ENCODE data around the gene KIF2C. TPM values are rescaled to one million over a fixed set of nuclear protein-coding genes. Genes with fewer than 3 reads are reported as not detected.

KIF2C gene
- total RNA-seq, 1 donor from 2014 or later: 68.7 TPM

GRCh38 chr1:44707112-44707881 lies 32.3 kb upstream of the KIF2C start:
- Mint-ChIP-seq H3K27me3 (ENCODE audit: insufficient read depth) (peaks cover 10% of the 10 kb centered on the region), H3K4me1 (ENCODE audit: low read depth) (peaks cover 15% of the 10 kb centered on the region), H3K9me3 (no peaks in the 10 kb centered on the region), H3K27ac (no peak overlapping the region), H3K36me3 (ENCODE audit: low read depth) (no peaks in the 10 kb centered on the region), H3K4me3 (no peak overlapping the region)
- intact Hi-C loops (cut with micrococcal nuclease): no loop called here
- no peak for DNase-seq (ENCODE audit: low spot score)

- no peaks in the 10 kb centered on the region for H3K36me3 Mint-ChIP-seq (ENCODE audit: low read depth)
- intact Hi-C loops (cut with micrococcal nuclease): loop anchor here (1.0 kb wide), 2 partner anchors 13 to 22 kb away; no protein-coding TSS in a partner anchor
- no peaks in the 10 kb centered on the region for H3K9me3 Mint-ChIP-seq
- H3K4me3 Mint-ChIP-seq: peak overlapping the region; percentile 55
- H3K27me3 Mint-ChIP-seq (ENCODE audit: insufficient read depth): peaks cover 10% of the 10 kb centered on the region
- peak overlapping the region; percentile 27 for H3K27ac Mint-ChIP-seq
- H3K4me1 Mint-ChIP-seq (ENCODE audit: low read depth): peaks cover 15% of the 10 kb centered on the region
- DNase-seq (ENCODE audit: low spot score): no peak
These were observed 31.4 kb upstream of the KIF2C start for GRCh38 chr1:44707959-44708831.

- intact Hi-C loops (cut with micrococcal nuclease): no loop called here
- Mint-ChIP-seq H3K9me3 (no peaks in the 10 kb centered on the region), H3K36me3 (ENCODE audit: low read depth) (no peaks in the 10 kb centered on the region), H3K27ac (no peak overlapping the region), H3K27me3 (ENCODE audit: insufficient read depth) (peaks cover 10% of the 10 kb centered on the region), H3K4me1 (ENCODE audit: low read depth) (peaks cover 40% of the 10 kb centered on the region), H3K4me3 (no peak overlapping the region)
- no peak for DNase-seq (ENCODE audit: low spot score)
These were observed 26.3 kb upstream of the KIF2C start for GRCh38 chr1:44713321-44713781.

GRCh38 chr1:44714532-44714931 lies 25.1 kb upstream of the KIF2C start:
- H3K36me3 Mint-ChIP-seq (ENCODE audit: low read depth): no peaks in the 10 kb centered on the region
- intact Hi-C loops (cut with micrococcal nuclease): loop anchor here (2.0 kb wide), 3 partner anchors 16 to 84 kb away; partner anchors contain the start of genes KIF2C and RNU5D-1
- peak overlapping the region; percentile 35 for H3K27ac Mint-ChIP-seq
- no peak overlapping the region for H3K4me3 Mint-ChIP-seq
- H3K27me3 Mint-ChIP-seq (ENCODE audit: insufficient read depth): peaks cover 10% of the 10 kb centered on the region
- H3K9me3 Mint-ChIP-seq: no peaks in the 10 kb centered on the region
- H3K4me1 Mint-ChIP-seq (ENCODE audit: low read depth): peaks cover 41% of the 10 kb centered on the region
- DNase-seq (ENCODE audit: low spot score): no peak

GRCh38 chr1:44714944-44715571 lies 24.6 kb upstream of the KIF2C start:
- peak; percentile 63 for DNase-seq (ENCODE audit: low spot score)
- no peaks in the 10 kb centered on the region for H3K9me3 Mint-ChIP-seq
- H3K36me3 Mint-ChIP-seq (ENCODE audit: low read depth): no peaks in the 10 kb centered on the region
- peak overlapping the region; percentile 35 for H3K27ac Mint-ChIP-seq
- peaks cover 44% of the 10 kb centered on the region for H3K4me1 Mint-ChIP-seq (ENCODE audit: low read depth)
- peaks cover 8% of the 10 kb centered on the region for H3K27me3 Mint-ChIP-seq (ENCODE audit: insufficient read depth)
- peak overlapping the region; percentile 52 for H3K4me3 Mint-ChIP-seq
- intact Hi-C loops (cut with micrococcal nuclease): loop anchor here (2.0 kb wide), 3 partner anchors 16 to 84 kb away; partner anchors contain the start of genes KIF2C and RNU5D-1

- Mint-ChIP-seq H3K4me3 (no peak overlapping the region), H3K27ac (peak overlapping the region; percentile 6), H3K27me3 (ENCODE audit: insufficient read depth) (no peaks in the 10 kb centered on the region), H3K4me1 (ENCODE audit: low read depth) (peaks cover 65% of the 10 kb centered on the region), H3K9me3 (no peaks in the 10 kb centered on the region), H3K36me3 (ENCODE audit: low read depth) (no peaks in the 10 kb centered on the region)
- DNase-seq (ENCODE audit: low spot score): no peak
- intact Hi-C loops (cut with micrococcal nuclease): no loop called here
These were observed 22.5 kb upstream of the KIF2C start for GRCh38 chr1:44717156-44717555.

GRCh38 chr1:44717653-44718052 lies 22.0 kb upstream of the KIF2C start:
- H3K9me3 Mint-ChIP-seq: no peaks in the 10 kb centered on the region
- intact Hi-C loops (cut with micrococcal nuclease): no loop called here
- no peaks in the 10 kb centered on the region for H3K36me3 Mint-ChIP-seq (ENCODE audit: low read depth)
- no peak overlapping the region for H3K4me3 Mint-ChIP-seq
- DNase-seq (ENCODE audit: low spot score): no peak
- no peaks in the 10 kb centered on the region for H3K27me3 Mint-ChIP-seq (ENCODE audit: insufficient read depth)
- peaks cover 66% of the 10 kb centered on the region for H3K4me1 Mint-ChIP-seq (ENCODE audit: low read depth)
- no peak overlapping the region for H3K27ac Mint-ChIP-seq

- Mint-ChIP-seq H3K36me3 (ENCODE audit: low read depth) (peaks cover 1% of the 10 kb centered on the region), H3K27me3 (ENCODE audit: insufficient read depth) (no peaks in the 10 kb centered on the region), H3K27ac (no peak overlapping the region), H3K4me1 (ENCODE audit: low read depth) (peaks cover 69% of the 10 kb centered on the region), H3K9me3 (no peaks in the 10 kb centered on the region), H3K4me3 (no peak overlapping the region)
- intact Hi-C loops (cut with micrococcal nuclease): no loop called here
- DNase-seq (ENCODE audit: low spot score): no peak
These were observed 21.5 kb upstream of the KIF2C start for GRCh38 chr1:44718091-44718490.

- DNase-seq (ENCODE audit: low spot score): no peak
- Mint-ChIP-seq H3K9me3 (no peaks in the 10 kb centered on the region), H3K4me1 (ENCODE audit: low read depth) (peaks cover 79% of the 10 kb centered on the region), H3K27ac (no peak overlapping the region), H3K36me3 (ENCODE audit: low read depth) (peaks cover 2% of the 10 kb centered on the region), H3K4me3 (no peak overlapping the region), H3K27me3 (ENCODE audit: insufficient read depth) (no peaks in the 10 kb centered on the region)
- intact Hi-C loops (cut with micrococcal nuclease): no loop called here
These were observed 20.3 kb upstream of the KIF2C start for GRCh38 chr1:44719318-44719717.

- no peaks in the 10 kb centered on the region for H3K27me3 Mint-ChIP-seq (ENCODE audit: insufficient read depth)
- no peak for DNase-seq (ENCODE audit: low spot score)
- H3K27ac Mint-ChIP-seq: peak overlapping the region; percentile 97
- intact Hi-C loops (cut with micrococcal nuclease): loop anchor here (2.0 to 5.0 kb wide), 5 partner anchors 45 to 967 kb away; partner anchors contain the start of genes ARMH1, EIF2B3, GPBP1L1 and TESK2
- H3K9me3 Mint-ChIP-seq: no peaks in the 10 kb centered on the region
- H3K4me3 Mint-ChIP-seq: peak overlapping the region; percentile 20
- peaks cover 6% of the 10 kb centered on the region for H3K36me3 Mint-ChIP-seq (ENCODE audit: low read depth)
- peaks cover 79% of the 10 kb centered on the region for H3K4me1 Mint-ChIP-seq (ENCODE audit: low read depth)
These were observed 19.4 kb upstream of the KIF2C start for GRCh38 chr1:44720281-44720680.

- H3K9me3 Mint-ChIP-seq: no peaks in the 10 kb centered on the region
- H3K4me3 Mint-ChIP-seq: peak overlapping the region; percentile 77
- no peaks in the 10 kb centered on the region for H3K27me3 Mint-ChIP-seq (ENCODE audit: insufficient read depth)
- intact Hi-C loops (cut with micrococcal nuclease): loop anchor here (1.0 to 5.0 kb wide), 10 partner anchors 9 to 966 kb away; partner anchors contain the start of genes ARMH1, EIF2B3, GPBP1L1 and KIF2C
- DNase-seq (ENCODE audit: low spot score): peak; percentile 75
- H3K27ac Mint-ChIP-seq: peak overlapping the region; percentile 97
- peaks cover 9% of the 10 kb centered on the region for H3K36me3 Mint-ChIP-seq (ENCODE audit: low read depth)
- peaks cover 71% of the 10 kb centered on the region for H3K4me1 Mint-ChIP-seq (ENCODE audit: low read depth)
These were observed 17.9 kb upstream of the KIF2C start for GRCh38 chr1:44721485-44722361.
